Neuronal stem cell (in vitro differentiated cells): ENCODE results near the gene NFIX.

Experiments
- DNase-seq: peaks from one replicate; pipeline ENCODE4 v3.0.0-alpha.2; 2013; ENCODE audit warnings: low spot score
- H2AFZ ChIP-seq: one replicate; pipeline ENCODE4 v1.6.1; 2013; ENCODE audit warnings: mild to moderate bottlenecking, low read length, inconsistent platforms
- H2AK5ac ChIP-seq: 2 replicates; pipeline ENCODE4 v1.6.1; 2013; ENCODE audit warnings: low read depth, mild to moderate bottlenecking, inconsistent platforms, low read length, moderate library complexity, mixed read lengths
- H2BK120ac ChIP-seq: 2 replicates; pipeline ENCODE4 v1.6.1; 2013; ENCODE audit warnings: low read depth, mild to moderate bottlenecking, inconsistent platforms, low read length, moderate library complexity, mixed read lengths
- H2BK12ac ChIP-seq: one replicate; pipeline ENCODE4 v1.6.1; 2013; ENCODE audit warnings: low read length, inconsistent platforms
- H2BK15ac ChIP-seq: 2 replicates; pipeline ENCODE4 v1.6.1; 2013; ENCODE audit warnings: mild to moderate bottlenecking, low read length, inconsistent platforms, mixed read lengths
- H2BK5ac ChIP-seq: one replicate; pipeline ENCODE4 v1.6.1; 2013; ENCODE audit warnings: inconsistent platforms, mild to moderate bottlenecking, low read length, moderate library complexity
- H3K14ac ChIP-seq: one replicate; pipeline ENCODE4 v1.6.1; 2013; ENCODE audit warnings: low read length, inconsistent platforms
- H3K18ac ChIP-seq: 2 replicates; pipeline ENCODE4 v1.6.1; 2013; ENCODE audit warnings: low read length, inconsistent platforms
- H3K23ac ChIP-seq: 2 replicates; pipeline ENCODE4 v1.6.1; 2013; ENCODE audit warnings: low read depth, mild to moderate bottlenecking, mixed read lengths, low read length, inconsistent platforms; ENCODE audit not compliant: poor library complexity
- H3K27ac ChIP-seq: replicated peaks from 3 replicates; pipeline ENCODE4 v1.5.1; 2013; ENCODE audit warnings: low read length, inconsistent platforms
- H3K27me3 ChIP-seq, 3 experiments: 2 replicates each; pipeline ENCODE4 v1.6.1; 2013; ENCODE audit warnings: low read length in 3 of 3, mild to moderate bottlenecking in 2 of 3, inconsistent platforms in 1 of 3, low read depth in 1 of 3, mixed read lengths in 1 of 3, moderate library complexity in 1 of 3; ENCODE audit not compliant: control insufficient read depth in 3 of 3, insufficient read depth in 3 of 3
- H3K36me3 ChIP-seq, 2 donors: replicated peaks in 1 of 2; 2 replicates each; pipeline ENCODE4 v1.6.1; 2013; ENCODE audit warnings: low read length in 2 of 2; ENCODE audit not compliant: control insufficient read depth in 2 of 2, insufficient read depth in 2 of 2
- H3K4ac ChIP-seq: 2 replicates; pipeline ENCODE4 v1.6.1; 2013; ENCODE audit warnings: inconsistent platforms, mild to moderate bottlenecking, low read length, moderate library complexity
- H3K4me1 ChIP-seq, 2 donors: 1 replicate in 1 of 2; 2 replicates in 1 of 2; pipeline ENCODE4 v1.6.1; 2013; ENCODE audit warnings: low read length in 2 of 2, low read depth in 1 of 2; ENCODE audit not compliant: control insufficient read depth in 2 of 2, insufficient read depth in 1 of 2
- H3K4me2 ChIP-seq: one replicate; pipeline ENCODE4 v1.6.1; 2013; ENCODE audit warnings: mild to moderate bottlenecking, low read length, inconsistent platforms; ENCODE audit not compliant: insufficient read depth, poor library complexity, severe bottlenecking
- H3K4me3 ChIP-seq, 2 donors: 2 replicates each; pipeline ENCODE4 v1.5.1; 2013; ENCODE audit warnings: low read length in 2 of 2, mild to moderate bottlenecking in 2 of 2, inconsistent platforms in 1 of 2, moderate library complexity in 1 of 2
- H3K79me1 ChIP-seq: one replicate; pipeline ENCODE4 v1.6.1; 2013; ENCODE audit warnings: low read depth, mild to moderate bottlenecking, inconsistent platforms, low read length, moderate library complexity
- H3K9ac ChIP-seq: one replicate; pipeline ENCODE4 v1.6.1; 2013; ENCODE audit warnings: mild to moderate bottlenecking, low read depth, low read length, inconsistent platforms; ENCODE audit not compliant: poor library complexity
- H3K9me3 ChIP-seq, 2 donors: replicated peaks in 1 of 2; 2 replicates each; pipeline versions ENCODE3 to v1.6.1; 2013; ENCODE audit warnings: low read length in 2 of 2, mild to moderate bottlenecking in 2 of 2, inconsistent platforms in 1 of 2, low read depth in 1 of 2, mixed read lengths in 1 of 2, moderate library complexity in 1 of 2; ENCODE audit not compliant: control insufficient read depth in 2 of 2, insufficient read depth in 1 of 2
- H4K8ac ChIP-seq: one replicate; pipeline ENCODE4 v1.6.1; 2013; ENCODE audit warnings: low read depth, mild to moderate bottlenecking, inconsistent platforms, low read length, moderate library complexity
- H4K91ac ChIP-seq: one replicate; pipeline ENCODE4 v1.6.1; 2013; ENCODE audit warnings: low read length, low read depth, mild to moderate bottlenecking, inconsistent platforms; ENCODE audit not compliant: poor library complexity
- WGBS, 2 donors: extraction: QIAGEN DNeasy Blood & Tissue Kit; methylation state at CpG; one replicate each; pipeline ENCODE4 v1.1.7; 2013; ENCODE audit warnings: missing lambda C conversion rate in 2 of 2, mixed read lengths in 1 of 2; ENCODE audit not compliant: insufficient read length in 2 of 2, insufficient replicate concordance in 1 of 2; ENCODE audit errors: extremely low coverage in 2 of 2; 5-methylcytosine and 5-hydroxymethylcytosine counted together

Gene NFIX

GRCh38 chr19:13029301-13029880 lies 34.1 kb downstream of the NFIX start:
- peaks cover 2 to 8% of the 10 kb centered on the region in 2 donors for H3K9me3 ChIP-seq

GRCh38 chr19:13029893-13030292 lies 34.6 kb downstream of the NFIX start:
- H3K9me3 ChIP-seq, result peaks cover 0 to 8% of the 10 kb centered on the region in 2 donors
- no peak overlapping the region for H3K4me2 ChIP-seq
- H2BK15ac ChIP-seq, result no peak overlapping the region
- H4K91ac ChIP-seq, result no peak overlapping the region
- no peak overlapping the region for H2AK5ac ChIP-seq
- no peak overlapping the region for H3K27ac ChIP-seq
- no peak overlapping the region for H2BK12ac ChIP-seq
- H2BK120ac ChIP-seq, result no peak overlapping the region
- no peak overlapping the region for H2AFZ ChIP-seq
- H3K27me3 ChIP-seq, result peaks cover 17 to 100% (median 86%) of the 10 kb centered on the region in 3 experiments
- no peak overlapping the region for H4K8ac ChIP-seq
- no CpG with 5 or more reads among the region's 10 CpGs for WGBS, 2 donors
- no peak overlapping the region for H3K4ac ChIP-seq
- no peak overlapping the region for H3K23ac ChIP-seq
- H3K14ac ChIP-seq, result no peak overlapping the region
- H3K4me1 ChIP-seq, result peaks cover 7 to 8% of the 10 kb centered on the region in 2 donors
- no peak overlapping the region for H3K4me3 ChIP-seq
- no peak overlapping the region for H2BK5ac ChIP-seq
- DNase-seq, result no peak
- H3K18ac ChIP-seq, result no peak overlapping the region
- H3K9ac ChIP-seq, result no peak overlapping the region
- no peaks in the 10 kb centered on the region for H3K79me1 ChIP-seq
- no peaks in the 10 kb centered on the region for H3K36me3 ChIP-seq

More at GRCh38 chr19:13029301-13029880, 34.1 kb downstream of the NFIX start:
- no peak overlapping the region for H3K9ac ChIP-seq
- no peak overlapping the region for H3K23ac ChIP-seq
- WGBS, 2 donors, result no CpG with 5 or more reads among the region's 9 CpGs
- H3K79me1 ChIP-seq, result no peaks in the 10 kb centered on the region
- no peak overlapping the region for H4K91ac ChIP-seq
- H3K4ac ChIP-seq, result no peak overlapping the region
- no peak overlapping the region for H3K14ac ChIP-seq
- no peak overlapping the region for H3K18ac ChIP-seq
- peaks cover 7 to 9% of the 10 kb centered on the region in 2 donors for H3K4me1 ChIP-seq
- no peak overlapping the region for H3K4me3 ChIP-seq
- no peak overlapping the region for H2AK5ac ChIP-seq
- H4K8ac ChIP-seq, result no peak overlapping the region
- no peak overlapping the region for H3K4me2 ChIP-seq
- no peak for DNase-seq
- H2AFZ ChIP-seq, result no peak overlapping the region
- no peak overlapping the region for H3K27ac ChIP-seq
- H2BK12ac ChIP-seq, result no peak overlapping the region
- H3K27me3 ChIP-seq, result peaks cover 22 to 100% (median 88%) of the 10 kb centered on the region in 3 experiments
- no peaks in the 10 kb centered on the region for H3K36me3 ChIP-seq
- H2BK5ac ChIP-seq, result no peak overlapping the region
- H2BK120ac ChIP-seq, result no peak overlapping the region
- no peak overlapping the region for H2BK15ac ChIP-seq

GRCh38 chr19:13031917-13032623 lies 36.8 kb downstream of the NFIX start:
- Histone ChIP-seq H3K9ac (no peak overlapping the region), H3K4me2 (no peak overlapping the region), H4K91ac (no peak overlapping the region), H2BK12ac (no peak overlapping the region), H3K79me1 (no peaks in the 10 kb centered on the region), H3K27me3 (peaks cover 4 to 100% (median 73%) of the 10 kb centered on the region in 3 experiments), H3K4ac (no peak overlapping the region), H4K8ac (no peak overlapping the region), H3K4me1 (peaks cover 6 to 7% of the 10 kb centered on the region in 2 donors), H3K36me3 (no peaks in the 10 kb centered on the region), H3K18ac (no peak overlapping the region), H2BK15ac (no peak overlapping the region), H2BK5ac (no peak overlapping the region), H3K4me3 (no peak overlapping the region), H3K14ac (no peak overlapping the region), H2AFZ (no peak overlapping the region), H3K27ac (no peak overlapping the region), H3K23ac (no peak overlapping the region), H3K9me3 (peaks cover 0 to 8% of the 10 kb centered on the region in 2 donors), H2BK120ac (no peak overlapping the region), H2AK5ac (no peak overlapping the region)
- WGBS, 2 donors, result no CpG with 5 or more reads among the region's 12 CpGs
- DNase-seq, result no peak

- Histone ChIP-seq H2BK12ac (no peak overlapping the region), H4K91ac (no peak overlapping the region), H2AFZ (no peak overlapping the region), H3K23ac (no peak overlapping the region), H2BK5ac (no peak overlapping the region), H3K27me3 (peaks cover 0 to 100% (median 72%) of the 10 kb centered on the region in 3 experiments), H3K36me3 (no peaks in the 10 kb centered on the region), H3K14ac (no peak overlapping the region), H3K9me3 (peaks cover 0 to 8% of the 10 kb centered on the region in 2 donors), H3K27ac (no peak overlapping the region), H3K79me1 (no peaks in the 10 kb centered on the region), H3K4me2 (no peak overlapping the region), H3K4me3 (no peak overlapping the region), H3K4me1 (peaks cover 6 to 7% of the 10 kb centered on the region in 2 donors), H4K8ac (no peak overlapping the region), H2AK5ac (no peak overlapping the region), H2BK120ac (no peak overlapping the region), H3K18ac (no peak overlapping the region), H3K4ac (no peak overlapping the region), H2BK15ac (no peak overlapping the region), H3K9ac (no peak overlapping the region)
- WGBS, 2 donors, result no CpG with 5 or more reads among the region's 13 CpGs
- DNase-seq, result no peak
Measured at GRCh38 chr19:13032837-13033236, 37.6 kb downstream of the NFIX start.
